Measurements from ENCODE around the gene HSD11B1.

DNA sequence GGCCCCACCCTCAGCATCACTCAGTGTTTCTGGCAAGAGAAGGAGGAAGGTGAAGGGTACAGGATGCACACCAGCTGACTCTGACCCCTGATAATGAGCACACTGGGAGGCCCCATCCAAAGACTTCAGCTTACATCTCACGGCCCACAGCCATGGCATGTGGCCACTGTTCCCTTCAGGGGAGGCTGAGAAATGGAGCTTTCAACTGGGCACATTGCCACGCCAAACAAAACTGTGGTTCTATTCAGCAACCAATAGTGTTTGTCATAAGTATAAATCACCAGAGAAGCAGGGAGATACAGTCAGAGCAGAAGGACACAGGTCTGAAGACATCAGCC, 38.5 kb downstream of the HSD11B1 start:
- TF ChIP-seq CTCF (IDR thresholded peaks at IDR 0.05): no peak
- no peak for TF ChIP-seq POLR2A (IDR thresholded peaks at IDR 0.05)
